ENCODE measurements around the gene TMTC2.

TMTC2 gene

DNA sequence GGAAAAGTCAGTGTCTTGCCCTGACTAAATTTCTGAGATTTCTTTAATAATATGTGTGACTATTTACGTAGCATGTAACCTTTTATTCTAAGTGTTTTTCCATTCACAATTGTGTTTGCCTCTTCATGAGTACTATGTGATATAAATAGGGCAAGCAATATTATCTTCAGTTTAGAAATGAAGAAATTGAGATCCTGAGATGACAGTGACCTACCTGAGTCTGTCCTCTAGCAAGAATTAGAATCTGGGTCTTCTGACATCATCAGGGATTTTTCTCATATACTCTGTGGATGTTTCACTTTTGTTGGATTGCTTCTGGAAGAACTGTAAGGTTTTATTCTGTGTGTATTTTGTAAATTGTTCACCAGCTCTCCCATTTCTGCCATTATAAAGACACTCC is 35.0 kb downstream of the TMTC2 start:
- no peak for TF ChIP-seq CTCF (IDR thresholded peaks at IDR 0.05; ENCODE audit: low read depth, low read length, missing control alignments)
- no peak for DNase-seq (ENCODE audit: extremely low read depth, low read depth)
- no peak overlapping the region for H3K4me3 ChIP-seq (replicated peaks; ENCODE audit: low read depth, low read length)

DNA sequence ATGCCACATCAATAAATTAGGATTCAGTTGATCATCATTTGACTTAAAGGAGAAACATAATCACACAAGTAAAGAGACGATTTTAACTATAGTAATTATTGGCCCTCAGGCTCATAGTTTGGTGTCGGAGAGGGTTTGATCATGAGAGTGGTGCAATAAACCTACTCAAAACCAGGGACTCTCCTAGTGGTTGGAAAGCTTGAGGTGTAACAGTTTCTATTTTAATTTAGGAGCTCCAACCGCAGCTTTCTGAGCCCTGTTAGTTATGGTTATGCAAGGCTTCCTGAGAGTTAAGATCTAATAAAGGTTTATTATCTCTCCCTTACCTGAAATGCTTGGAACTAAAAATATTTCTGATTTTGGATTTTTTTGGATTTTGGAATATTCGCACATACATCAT is 36.4 kb downstream of the TMTC2 start:
- H3K4me3 ChIP-seq (replicated peaks; ENCODE audit: low read depth, low read length) = no peak overlapping the region
- DNase-seq (ENCODE audit: extremely low read depth, low read depth) = no peak
- TF ChIP-seq CTCF (IDR thresholded peaks at IDR 0.05; ENCODE audit: low read depth, low read length, missing control alignments) = no peak

- no peak overlapping the region for H3K4me3 ChIP-seq (replicated peaks; ENCODE audit: low read depth, low read length)
- TF ChIP-seq CTCF (IDR thresholded peaks at IDR 0.05; ENCODE audit: low read depth, low read length, missing control alignments) = no peak
- no peak for DNase-seq (ENCODE audit: extremely low read depth, low read depth)
These were observed 37.2 kb downstream of the TMTC2 start for GRCh38 chr12:82723891-82724290.

DNA sequence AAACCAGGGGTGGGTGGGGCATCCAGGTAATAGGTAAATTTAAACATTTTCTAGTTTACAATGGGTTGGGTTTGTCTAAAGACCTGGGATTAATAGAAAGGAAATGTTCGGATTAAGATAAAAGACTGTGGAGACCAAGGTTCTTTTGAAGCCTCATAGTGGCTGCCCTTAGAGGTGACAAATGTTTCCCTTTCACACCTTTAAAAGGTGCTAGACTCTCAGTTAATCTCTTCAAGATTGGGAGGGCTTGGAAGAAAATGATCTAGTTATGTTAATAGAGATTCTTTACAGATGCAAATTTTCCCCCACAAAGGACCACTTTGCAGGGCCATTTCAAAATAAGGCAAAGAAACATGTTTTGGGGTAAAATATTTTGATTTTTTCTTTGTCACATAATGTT is 39.0 kb downstream of the TMTC2 start:
- no peak for DNase-seq (ENCODE audit: extremely low read depth, low read depth)
- no peak for TF ChIP-seq CTCF (IDR thresholded peaks at IDR 0.05; ENCODE audit: low read depth, low read length, missing control alignments)
- no peak overlapping the region for H3K4me3 ChIP-seq (replicated peaks; ENCODE audit: low read depth, low read length)

GRCh38 chr12:82727886-82728285 is 41.2 kb downstream of the TMTC2 start:
- TF ChIP-seq CTCF (IDR thresholded peaks at IDR 0.05; ENCODE audit: low read depth, low read length, missing control alignments) = no peak
- no peak overlapping the region for H3K4me3 ChIP-seq (replicated peaks; ENCODE audit: low read depth, low read length)
- no peak for DNase-seq (ENCODE audit: extremely low read depth, low read depth)

GRCh38 chr12:82728710-82729109 is 42.0 kb downstream of the TMTC2 start:
- H3K4me3 ChIP-seq (replicated peaks; ENCODE audit: low read depth, low read length) = no peak overlapping the region
- DNase-seq (ENCODE audit: extremely low read depth, low read depth) = no peak
- TF ChIP-seq CTCF (IDR thresholded peaks at IDR 0.05; ENCODE audit: low read depth, low read length, missing control alignments) = no peak

DNA sequence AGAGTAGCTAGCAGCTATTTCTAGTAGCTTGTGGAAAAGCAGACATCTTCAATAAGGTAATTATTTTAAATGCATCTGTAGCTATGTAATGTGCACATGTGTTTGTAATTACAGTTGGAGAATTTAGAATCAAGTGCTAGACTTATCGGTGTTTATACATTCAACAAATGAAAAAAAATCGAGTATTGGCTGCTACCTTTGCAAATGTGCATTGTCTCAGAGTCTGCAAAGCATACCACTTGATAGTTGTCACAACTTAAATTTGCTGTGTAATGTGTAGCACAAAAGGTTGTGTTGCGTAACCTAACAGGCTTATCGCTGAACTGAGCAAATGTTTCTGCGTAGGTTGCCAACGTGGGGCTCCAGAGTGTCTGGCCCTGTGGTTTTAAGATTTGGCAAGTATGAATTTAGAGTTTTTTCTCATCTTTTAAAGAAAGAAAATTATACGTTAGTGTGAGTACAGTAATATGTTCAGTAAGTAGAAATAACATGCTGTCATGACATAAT is 44.3 kb downstream of the TMTC2 start:
- H3K4me3 ChIP-seq (replicated peaks; ENCODE audit: low read depth, low read length) = no peak overlapping the region
- no peak for DNase-seq (ENCODE audit: extremely low read depth, low read depth)
- no peak for TF ChIP-seq CTCF (IDR thresholded peaks at IDR 0.05; ENCODE audit: low read depth, low read length, missing control alignments)

Data from HFF-Myc (cell line).